LNCAP (cell line): ENCODE results near the gene IHH.

ENCODE experiments used
- CTCF ChIP-seq: fragments of 450-650 bp; IDR thresholded peaks from 2 replicates; pipeline ENCODE4 v1.5.1; 2017; ENCODE audit warnings: mild to moderate bottlenecking

IHH gene

GRCh38 chr2:219021591-219021990 is 39.1 kb downstream of the IHH start:
- TF ChIP-seq CTCF = no peak

- no peak for TF ChIP-seq CTCF
Observed at GRCh38 chr2:219020604-219021365, 39.9 kb downstream of the IHH start.

GRCh38 chr2:219019436-219019835 is 41.3 kb downstream of the IHH start:
- TF ChIP-seq CTCF = no peak

- TF ChIP-seq CTCF = no peak
Observed at GRCh38 chr2:219018726-219019125, 42.0 kb downstream of the IHH start.

GRCh38 chr2:219018286-219018685 is 42.4 kb downstream of the IHH start:
- no peak for TF ChIP-seq CTCF

- no peak for TF ChIP-seq CTCF
Observed at GRCh38 chr2:219017201-219017931, 43.4 kb downstream of the IHH start.

- TF ChIP-seq CTCF = no peak
Observed at GRCh38 chr2:219016721-219017120, 44.0 kb downstream of the IHH start.
